Type B pancreatic cell (in vitro differentiated cells): ENCODE measurements around the gene FBLN2. TPM values are rescaled to one million over a fixed set of nuclear protein-coding genes. Genes with fewer than 3 reads are reported as not detected.

Source experiments
- DNase-seq: peaks from one replicate; pipeline ENCODE4 v3.0.0; 2021; ENCODE audit warnings: mixed read lengths; ENCODE audit not compliant: unreplicated experiment; ENCODE audit errors: extremely low spot score
- H3K27ac Mint-ChIP-seq: 2 replicates; pipeline ENCODE4 v1.8.0; 2021; ENCODE audit warnings: mild to moderate bottlenecking, mixed read lengths
- H3K27me3 Mint-ChIP-seq: 2 replicates; pipeline ENCODE4 v1.8.0; 2021; ENCODE audit warnings: mixed read lengths
- H3K36me3 Mint-ChIP-seq: 2 replicates; pipeline ENCODE4 v1.8.0; 2021; ENCODE audit warnings: mixed read lengths
- H3K4me1 Mint-ChIP-seq: one replicate; pipeline ENCODE4 v1.8.0; 2021; ENCODE audit warnings: mixed read lengths; ENCODE audit not compliant: unreplicated experiment
- H3K4me3 Mint-ChIP-seq: 2 replicates; pipeline ENCODE4 v1.8.0; 2021; ENCODE audit warnings: mild to moderate bottlenecking, mixed read lengths
- H3K9me3 Mint-ChIP-seq: 2 replicates; pipeline ENCODE4 v1.8.0; 2021; ENCODE audit warnings: mixed read lengths
- CTCF ChIP-seq: fragments of 200-600 bp; sonication (generic); conservative IDR thresholded peaks from 2 replicates; pipeline ENCODE4 v1.5.0; 2021; ENCODE audit warnings: antibody characterized with exemption, mild to moderate bottlenecking
- total RNA-seq: library from RNA; stranded (reverse); gene quantifications from 2 replicates; pipeline ENCODE4 v1.2.1, GENCODE V29; 2021; ENCODE audit warnings: low replicate concordance

The FBLN2 gene
- total RNA-seq, 1 donor from 2014 or later = 67.6 TPM

- no peaks in the 10 kb centered on the region for H3K9me3 Mint-ChIP-seq
- DNase-seq = peak; percentile 94
- H3K27ac Mint-ChIP-seq = peak overlapping the region; percentile 78
- peak; percentile 100 for TF ChIP-seq CTCF
- no peaks in the 10 kb centered on the region for H3K36me3 Mint-ChIP-seq
- H3K4me1 Mint-ChIP-seq = peaks cover 38% of the 10 kb centered on the region
- H3K4me3 Mint-ChIP-seq = peak overlapping the region; percentile 54
- peaks cover 18% of the 10 kb centered on the region for H3K27me3 Mint-ChIP-seq
Measured at GRCh38 chr3:13650210-13651056, 101.5 kb downstream of the FBLN2 start.

GRCh38 chr3:13651057-13651400, 102.1 kb downstream of the FBLN2 start:
- Mint-ChIP-seq H3K27ac (no peak overlapping the region), H3K27me3 (peaks cover 23% of the 10 kb centered on the region), H3K9me3 (no peaks in the 10 kb centered on the region), H3K36me3 (no peaks in the 10 kb centered on the region), H3K4me3 (no peak overlapping the region), H3K4me1 (peaks cover 38% of the 10 kb centered on the region)
- no peak for TF ChIP-seq CTCF
- no peak for DNase-seq

- no peak for DNase-seq
- peak overlapping the region; percentile 68 for H3K27ac Mint-ChIP-seq
- no peak for TF ChIP-seq CTCF
- no peaks in the 10 kb centered on the region for H3K9me3 Mint-ChIP-seq
- H3K4me3 Mint-ChIP-seq = no peak overlapping the region
- peaks cover 37% of the 10 kb centered on the region for H3K4me1 Mint-ChIP-seq
- peaks cover 31% of the 10 kb centered on the region for H3K27me3 Mint-ChIP-seq
- no peaks in the 10 kb centered on the region for H3K36me3 Mint-ChIP-seq
Measured at GRCh38 chr3:13651775-13652428, 103.0 kb downstream of the FBLN2 start.

- H3K9me3 Mint-ChIP-seq = no peaks in the 10 kb centered on the region
- no peak overlapping the region for H3K4me3 Mint-ChIP-seq
- TF ChIP-seq CTCF = no peak
- no peak overlapping the region for H3K27ac Mint-ChIP-seq
- H3K4me1 Mint-ChIP-seq = peaks cover 33% of the 10 kb centered on the region
- H3K27me3 Mint-ChIP-seq = peaks cover 39% of the 10 kb centered on the region
- DNase-seq = no peak
- H3K36me3 Mint-ChIP-seq = no peaks in the 10 kb centered on the region
Measured at GRCh38 chr3:13652728-13653127, 103.8 kb downstream of the FBLN2 start.

GRCh38 chr3:13653631-13654279, 104.8 kb downstream of the FBLN2 start:
- no peak for TF ChIP-seq CTCF
- peak overlapping the region; percentile 13 for H3K27ac Mint-ChIP-seq
- peaks cover 43% of the 10 kb centered on the region for H3K27me3 Mint-ChIP-seq
- H3K4me1 Mint-ChIP-seq = peaks cover 28% of the 10 kb centered on the region
- no peak for DNase-seq
- H3K36me3 Mint-ChIP-seq = no peaks in the 10 kb centered on the region
- H3K9me3 Mint-ChIP-seq = no peaks in the 10 kb centered on the region
- no peak overlapping the region for H3K4me3 Mint-ChIP-seq
